Cortex of kidney (tissue), 1 donor: Measurements from ENCODE around the gene PITX1.
"Not testable (repeated sequence)": the region's sequence is repeated elsewhere in the genome, so short reads cannot be mapped to it uniquely, and the experiment has no call there.

Experiments
- DNase-seq: peaks from one replicate; lab custom pipeline; 2025; lab: John Stamatoyannopoulos, UW

PITX1 gene

GRCh38 chr5:135033901-135034235 lies at the start of gene PITX1:
PITX1 (minus strand) TSS chr5:135034228; CDS start chr5:135033881, 347 bp downstream.
- DNase-seq: no peak

GRCh38 chr5:135083334-135083733 lies 49.3 kb upstream of the PITX1 start:
- DNase-seq: not testable (repeated sequence)

GRCh38 chr5:135081240-135081639 lies 47.2 kb upstream of the PITX1 start:
- no peak for DNase-seq

GRCh38 chr5:135079760-135080159 lies 45.7 kb upstream of the PITX1 start:
- DNase-seq: no peak

GRCh38 chr5:135079099-135079681 lies 45.2 kb upstream of the PITX1 start:
- DNase-seq: no peak

- DNase-seq: no peak
Observed at GRCh38 chr5:135076801-135077200, 42.8 kb upstream of the PITX1 start.

GRCh38 chr5:135076051-135076491 lies 42.0 kb upstream of the PITX1 start:
- DNase-seq: no peak

- no peak for DNase-seq
Observed at GRCh38 chr5:135075621-135076020, 41.6 kb upstream of the PITX1 start.

GRCh38 chr5:135073761-135074345 lies 39.8 kb upstream of the PITX1 start:
- no peak for DNase-seq

GRCh38 chr5:135072387-135073281 lies 38.6 kb upstream of the PITX1 start:
- no peak for DNase-seq

- DNase-seq: no peak
Observed at GRCh38 chr5:135071311-135071710, 37.3 kb upstream of the PITX1 start.

GRCh38 chr5:135069895-135070657 lies 36.0 kb upstream of the PITX1 start:
- no peak for DNase-seq

- no peak for DNase-seq
Observed at GRCh38 chr5:135069016-135069770, 35.2 kb upstream of the PITX1 start.

- DNase-seq: no peak
Observed at GRCh38 chr5:135067587-135067986, 33.6 kb upstream of the PITX1 start.

GRCh38 chr5:135066781-135067180 lies 32.8 kb upstream of the PITX1 start:
- DNase-seq: no peak

- no peak for DNase-seq
Observed at GRCh38 chr5:135065306-135066265, 31.6 kb upstream of the PITX1 start.

- DNase-seq: no peak
Observed at GRCh38 chr5:135064235-135064570, 30.2 kb upstream of the PITX1 start.

- DNase-seq: no peak
Observed at GRCh38 chr5:135063511-135064234, 29.6 kb upstream of the PITX1 start.

GRCh38 chr5:135063056-135063445 lies 29.0 kb upstream of the PITX1 start:
- DNase-seq: no peak
